Measurements from ENCODE around the gene GIT1. TPM values are rescaled to one million over a fixed set of nuclear protein-coding genes. Genes with fewer than 3 reads are reported as not detected.

GIT1 gene
- total and polyA plus RNA-seq, 9 of the 15 experiments (the other 6 are each of a cell fraction or from before 2014, with no cell fraction given), result 0.35 to 35.3 (median 17.1) TPM

DNA sequence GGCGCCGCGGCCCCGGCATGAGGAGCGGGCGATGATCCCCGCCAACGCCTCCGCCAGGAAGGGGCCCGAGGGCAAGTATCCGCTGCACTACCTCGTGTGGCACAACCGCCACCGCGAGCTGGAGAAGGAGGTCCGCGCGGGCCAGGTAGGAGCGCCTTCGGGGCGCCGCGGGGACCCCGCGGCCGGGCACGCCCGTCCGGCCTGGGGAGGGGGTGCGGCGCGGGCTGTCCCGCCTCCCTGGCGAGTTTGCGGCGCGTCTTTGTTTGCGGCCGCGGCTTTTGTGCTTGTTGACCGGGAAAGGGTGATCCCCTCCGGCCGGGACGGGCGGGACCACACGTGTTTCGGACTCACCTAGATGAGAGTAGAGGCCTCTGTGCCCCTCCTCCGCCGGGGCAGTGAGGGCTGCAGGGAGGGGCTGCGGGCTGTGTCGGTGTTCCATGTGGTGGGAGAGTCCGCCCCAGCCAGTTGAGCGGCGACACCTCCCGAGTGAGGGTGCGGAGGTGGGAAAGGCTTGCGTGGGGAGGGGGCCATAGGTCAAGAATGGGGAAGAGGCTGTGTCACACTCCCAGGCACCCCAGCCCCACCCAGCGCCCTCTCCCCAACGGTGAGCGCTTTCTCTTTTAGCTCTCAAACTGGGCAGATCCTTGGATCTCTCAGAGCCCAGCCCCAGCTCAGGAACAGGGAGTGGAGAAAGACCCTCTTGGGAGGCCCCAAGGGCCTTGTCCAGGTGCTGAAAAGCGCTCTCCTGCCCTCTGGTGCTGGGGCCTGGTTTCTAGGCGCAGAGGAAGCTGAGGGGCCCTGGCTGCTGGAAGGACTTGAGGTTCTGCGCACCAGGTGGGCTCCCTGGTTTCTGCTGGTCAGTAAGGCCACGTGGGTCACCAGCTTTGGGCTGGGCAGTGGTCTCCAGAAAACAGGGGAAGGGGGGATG lies 4.4 kb upstream of the GIT1 start (continued):
- TF ChIP-seq ZNF764 (CRISPR knock-in tag; IDR thresholded peaks at IDR 0.05; ENCODE audit: low read depth) (no peak), HDAC1 (IDR thresholded peaks at IDR 0.05) (peak in 1 of 2 experiments; percentile 76; a peak in 1 of 4 replicates), POLR2AphosphoS5 (IDR thresholded peaks at IDR 0.05; ENCODE audit: control insufficient read depth, insufficient read depth, low read depth, low read length) (no peak), MIER1 (IDR thresholded peaks at IDR 0.05; ENCODE audit: low read depth) (peak; percentile 95), MCM5 (IDR thresholded peaks at IDR 0.05; ENCODE audit: low read depth) (no peak), RB1 (IDR thresholded peaks at IDR 0.05; ENCODE audit: low read depth) (0 out of 2 replicates have a peak, but pooled peaks have one; percentile 33), ZC3H4 (CRISPR knock-in tag; IDR thresholded peaks at IDR 0.05; ENCODE audit: borderline replicate concordance) (no peak), NFIC (IDR thresholded peaks at IDR 0.05) (no peak), ZNF140 (CRISPR knock-in tag; IDR thresholded peaks at IDR 0.05) (no peak), KDM4B (IDR thresholded peaks at IDR 0.05; ENCODE audit: borderline replicate concordance in 2 of 2, low read depth in 1 of 2) (no peak), PTRF (tag; IDR thresholded peaks at IDR 0.05) (no peak), SMC3 (conservative IDR thresholded peaks at IDR 0.05; ENCODE audit: insufficient read depth, low read depth, low read length) (0 out of 2 replicates have a peak, but pooled peaks have one; percentile 15), ZC3H8 (IDR thresholded peaks at IDR 0.05) (no peak), SOX6 (IDR thresholded peaks at IDR 0.05) (no peak), YBX1 (IDR thresholded peaks at IDR 0.05) (no peak)
- TF ChIP-seq, protein P1, sequence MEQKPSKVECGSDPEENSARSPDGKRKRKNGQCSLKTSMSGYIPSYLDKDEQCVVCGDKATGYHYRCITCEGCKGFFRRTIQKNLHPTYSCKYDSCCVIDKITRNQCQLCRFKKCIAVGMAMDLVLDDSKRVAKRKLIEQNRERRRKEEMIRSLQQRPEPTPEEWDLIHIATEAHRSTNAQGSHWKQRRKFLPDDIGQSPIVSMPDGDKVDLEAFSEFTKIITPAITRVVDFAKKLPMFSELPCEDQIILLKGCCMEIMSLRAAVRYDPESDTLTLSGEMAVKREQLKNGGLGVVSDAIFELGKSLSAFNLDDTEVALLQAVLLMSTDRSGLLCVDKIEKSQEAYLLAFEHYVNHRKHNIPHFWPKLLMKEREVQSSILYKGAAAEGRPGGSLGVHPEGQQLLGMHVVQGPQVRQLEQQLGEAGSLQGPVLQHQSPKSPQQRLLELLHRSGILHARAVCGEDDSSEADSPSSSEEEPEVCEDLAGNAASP (IDR thresholded peaks at IDR 0.05), result no peak
- TF ChIP-seq, protein P2, sequence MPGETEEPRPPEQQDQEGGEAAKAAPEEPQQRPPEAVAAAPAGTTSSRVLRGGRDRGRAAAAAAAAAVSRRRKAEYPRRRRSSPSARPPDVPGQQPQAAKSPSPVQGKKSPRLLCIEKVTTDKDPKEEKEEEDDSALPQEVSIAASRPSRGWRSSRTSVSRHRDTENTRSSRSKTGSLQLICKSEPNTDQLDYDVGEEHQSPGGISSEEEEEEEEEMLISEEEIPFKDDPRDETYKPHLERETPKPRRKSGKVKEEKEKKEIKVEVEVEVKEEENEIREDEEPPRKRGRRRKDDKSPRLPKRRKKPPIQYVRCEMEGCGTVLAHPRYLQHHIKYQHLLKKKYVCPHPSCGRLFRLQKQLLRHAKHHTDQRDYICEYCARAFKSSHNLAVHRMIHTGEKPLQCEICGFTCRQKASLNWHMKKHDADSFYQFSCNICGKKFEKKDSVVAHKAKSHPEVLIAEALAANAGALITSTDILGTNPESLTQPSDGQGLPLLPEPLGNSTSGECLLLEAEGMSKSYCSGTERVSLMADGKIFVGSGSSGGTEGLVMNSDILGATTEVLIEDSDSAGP (CRISPR knock-in tag; IDR thresholded peaks at IDR 0.05), result no peak
- TF ChIP-seq, protein P3, sequence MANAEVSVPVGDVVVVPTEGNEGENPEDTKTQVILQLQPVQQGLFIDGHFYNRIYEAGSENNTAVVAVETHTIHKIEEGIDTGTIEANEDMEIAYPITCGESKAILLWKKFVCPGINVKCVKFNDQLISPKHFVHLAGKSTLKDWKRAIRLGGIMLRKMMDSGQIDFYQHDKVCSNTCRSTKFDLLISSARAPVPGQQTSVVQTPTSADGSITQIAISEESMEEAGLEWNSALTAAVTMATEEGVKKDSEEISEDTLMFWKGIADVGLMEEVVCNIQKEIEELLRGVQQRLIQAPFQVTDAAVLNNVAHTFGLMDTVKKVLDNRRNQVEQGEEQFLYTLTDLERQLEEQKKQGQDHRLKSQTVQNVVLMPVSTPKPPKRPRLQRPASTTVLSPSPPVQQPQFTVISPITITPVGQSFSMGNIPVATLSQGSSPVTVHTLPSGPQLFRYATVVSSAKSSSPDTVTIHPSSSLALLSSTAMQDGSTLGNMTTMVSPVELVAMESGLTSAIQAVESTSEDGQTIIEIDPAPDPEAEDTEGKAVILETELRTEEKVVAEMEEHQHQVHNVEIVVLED (CRISPR knock-in tag; IDR thresholded peaks at IDR 0.05), result no peak
- TF ChIP-seq, protein P4, sequence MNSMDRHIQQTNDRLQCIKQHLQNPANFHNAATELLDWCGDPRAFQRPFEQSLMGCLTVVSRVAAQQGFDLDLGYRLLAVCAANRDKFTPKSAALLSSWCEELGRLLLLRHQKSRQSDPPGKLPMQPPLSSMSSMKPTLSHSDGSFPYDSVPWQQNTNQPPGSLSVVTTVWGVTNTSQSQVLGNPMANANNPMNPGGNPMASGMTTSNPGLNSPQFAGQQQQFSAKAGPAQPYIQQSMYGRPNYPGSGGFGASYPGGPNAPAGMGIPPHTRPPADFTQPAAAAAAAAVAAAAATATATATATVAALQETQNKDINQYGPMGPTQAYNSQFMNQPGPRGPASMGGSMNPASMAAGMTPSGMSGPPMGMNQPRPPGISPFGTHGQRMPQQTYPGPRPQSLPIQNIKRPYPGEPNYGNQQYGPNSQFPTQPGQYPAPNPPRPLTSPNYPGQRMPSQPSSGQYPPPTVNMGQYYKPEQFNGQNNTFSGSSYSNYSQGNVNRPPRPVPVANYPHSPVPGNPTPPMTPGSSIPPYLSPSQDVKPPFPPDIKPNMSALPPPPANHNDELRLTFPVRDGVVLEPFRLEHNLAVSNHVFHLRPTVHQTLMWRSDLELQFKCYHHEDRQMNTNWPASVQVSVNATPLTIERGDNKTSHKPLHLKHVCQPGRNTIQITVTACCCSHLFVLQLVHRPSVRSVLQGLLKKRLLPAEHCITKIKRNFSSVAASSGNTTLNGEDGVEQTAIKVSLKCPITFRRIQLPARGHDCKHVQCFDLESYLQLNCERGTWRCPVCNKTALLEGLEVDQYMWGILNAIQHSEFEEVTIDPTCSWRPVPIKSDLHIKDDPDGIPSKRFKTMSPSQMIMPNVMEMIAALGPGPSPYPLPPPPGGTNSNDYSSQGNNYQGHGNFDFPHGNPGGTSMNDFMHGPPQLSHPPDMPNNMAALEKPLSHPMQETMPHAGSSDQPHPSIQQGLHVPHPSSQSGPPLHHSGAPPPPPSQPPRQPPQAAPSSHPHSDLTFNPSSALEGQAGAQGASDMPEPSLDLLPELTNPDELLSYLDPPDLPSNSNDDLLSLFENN (IDR thresholded peaks at IDR 0.05; ENCODE audit: low read depth in 2 of 2, low read length in 2 of 2), result no peak

Measured in K562 (cell line).